HFF-Myc (cell line): ENCODE results near the gene FBXW9.
"Not testable (repeated sequence)": the region's sequence is repeated elsewhere in the genome, so short reads cannot be mapped to it uniquely, and the experiment has no call there.

Experiments
- DNase-seq: peaks from one replicate; pipeline ENCODE4 v3.0.0-alpha.2; 2011; ENCODE audit warnings: low read depth; ENCODE audit errors: extremely low read depth
- H3K4me3 ChIP-seq: replicated peaks from 2 replicates; pipeline ENCODE4 v1.5.1; 2011; ENCODE audit warnings: low read depth, mild to moderate bottlenecking, control low read depth, low read length
- TF ChIP-seq, protein P1 (sequence below): IDR thresholded peaks from 2 replicates; pipeline ENCODE4 v1.5.1; 2012; ENCODE audit warnings: mild to moderate bottlenecking, low read depth, low read length, control low read depth; ENCODE audit errors: missing control alignments

Gene FBXW9

DNA sequence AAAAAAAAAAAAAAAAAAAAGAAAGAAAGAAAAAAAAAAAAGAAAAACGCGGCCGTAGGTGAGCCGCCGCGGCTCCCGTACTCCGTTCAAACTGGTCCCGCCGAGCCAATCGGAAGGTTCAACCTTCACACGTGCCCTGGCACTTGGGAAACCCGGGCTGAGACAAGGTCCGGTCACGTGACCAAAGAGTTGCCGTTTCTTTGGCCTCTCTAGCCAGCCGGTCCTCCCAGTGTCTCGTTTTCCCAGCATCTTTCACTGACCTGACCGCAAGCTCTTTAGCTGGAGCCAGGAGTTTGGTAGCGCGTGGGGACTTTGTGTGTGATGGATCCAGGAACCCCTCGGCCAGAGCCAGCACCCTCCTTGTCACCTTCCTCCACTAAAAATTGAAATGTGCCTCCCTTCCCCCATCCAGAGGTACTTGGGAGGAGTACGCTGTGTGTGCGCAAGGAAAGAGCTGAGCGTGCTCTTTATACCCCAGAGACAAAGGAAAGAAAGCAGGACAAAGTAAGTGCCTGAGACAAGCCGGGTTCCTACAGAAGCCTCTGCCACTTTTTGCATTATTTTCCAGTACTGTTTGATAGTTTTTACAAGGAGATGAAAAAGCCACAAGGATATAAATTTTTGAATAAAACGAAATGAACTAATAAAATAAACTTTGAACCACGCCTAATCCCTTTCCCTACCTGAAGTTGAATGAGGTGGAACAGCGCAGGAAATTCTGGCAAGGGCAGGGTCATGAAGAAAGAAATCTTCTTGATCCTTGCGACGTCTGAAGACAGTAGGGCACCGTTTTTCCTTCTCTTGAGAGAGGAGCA is 26.3 kb upstream of the FBXW9 start:
- peak; percentile 97 for DNase-seq
- H3K4me3 ChIP-seq: peak overlapping the region; percentile 74
- TF ChIP-seq, protein P1, sequence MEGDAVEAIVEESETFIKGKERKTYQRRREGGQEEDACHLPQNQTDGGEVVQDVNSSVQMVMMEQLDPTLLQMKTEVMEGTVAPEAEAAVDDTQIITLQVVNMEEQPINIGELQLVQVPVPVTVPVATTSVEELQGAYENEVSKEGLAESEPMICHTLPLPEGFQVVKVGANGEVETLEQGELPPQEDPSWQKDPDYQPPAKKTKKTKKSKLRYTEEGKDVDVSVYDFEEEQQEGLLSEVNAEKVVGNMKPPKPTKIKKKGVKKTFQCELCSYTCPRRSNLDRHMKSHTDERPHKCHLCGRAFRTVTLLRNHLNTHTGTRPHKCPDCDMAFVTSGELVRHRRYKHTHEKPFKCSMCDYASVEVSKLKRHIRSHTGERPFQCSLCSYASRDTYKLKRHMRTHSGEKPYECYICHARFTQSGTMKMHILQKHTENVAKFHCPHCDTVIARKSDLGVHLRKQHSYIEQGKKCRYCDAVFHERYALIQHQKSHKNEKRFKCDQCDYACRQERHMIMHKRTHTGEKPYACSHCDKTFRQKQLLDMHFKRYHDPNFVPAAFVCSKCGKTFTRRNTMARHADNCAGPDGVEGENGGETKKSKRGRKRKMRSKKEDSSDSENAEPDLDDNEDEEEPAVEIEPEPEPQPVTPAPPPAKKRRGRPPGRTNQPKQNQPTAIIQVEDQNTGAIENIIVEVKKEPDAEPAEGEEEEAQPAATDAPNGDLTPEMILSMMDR: no peak

DNA sequence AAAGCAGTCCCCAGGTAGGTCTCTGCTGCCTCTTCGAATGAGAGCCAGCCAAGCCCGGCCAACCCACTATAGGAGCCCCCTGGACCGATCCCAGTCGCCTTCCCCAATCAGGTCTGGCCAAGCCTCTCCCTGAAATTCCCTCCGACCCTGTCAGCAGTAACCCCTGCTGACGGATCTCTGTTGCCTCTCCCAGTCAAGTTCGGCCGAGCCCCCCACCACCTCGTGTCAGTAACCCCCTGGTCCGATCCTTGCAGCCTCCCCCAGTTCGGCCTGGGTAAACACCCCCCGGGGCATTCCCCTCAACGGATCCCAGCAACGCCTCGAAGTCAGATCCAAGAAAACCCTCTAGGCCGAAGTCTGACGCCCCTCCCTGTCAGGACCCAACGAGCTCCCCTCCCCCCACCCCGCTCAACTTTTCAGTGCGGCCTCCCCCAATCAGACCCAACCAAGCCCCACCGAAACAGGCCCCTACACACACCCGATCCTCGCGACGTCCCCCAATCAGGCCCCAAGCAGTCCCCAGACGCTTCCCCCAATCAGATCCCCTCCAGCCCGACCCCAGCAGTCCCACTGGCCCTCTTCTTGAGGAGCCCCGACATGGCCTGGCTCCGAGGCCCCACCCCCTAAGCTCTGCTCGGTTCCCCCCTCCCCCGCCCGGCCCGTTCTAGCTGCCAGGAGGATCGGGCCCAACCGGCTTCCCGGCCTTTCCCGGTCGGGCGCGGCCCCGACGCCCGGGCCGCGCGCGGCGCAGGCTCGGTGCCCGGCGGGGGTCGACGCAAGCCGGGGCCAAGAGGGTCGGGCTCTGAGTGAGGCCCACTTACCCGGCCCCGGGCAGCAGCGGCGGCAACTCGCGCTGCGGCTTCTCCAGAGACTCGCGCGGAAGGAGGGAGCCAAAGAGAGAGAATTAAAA is 25.5 kb upstream of the FBXW9 start:
- peak overlapping the region; percentile 74 for H3K4me3 ChIP-seq
- TF ChIP-seq, protein P1: no peak
- DNase-seq: no peak

DNA sequence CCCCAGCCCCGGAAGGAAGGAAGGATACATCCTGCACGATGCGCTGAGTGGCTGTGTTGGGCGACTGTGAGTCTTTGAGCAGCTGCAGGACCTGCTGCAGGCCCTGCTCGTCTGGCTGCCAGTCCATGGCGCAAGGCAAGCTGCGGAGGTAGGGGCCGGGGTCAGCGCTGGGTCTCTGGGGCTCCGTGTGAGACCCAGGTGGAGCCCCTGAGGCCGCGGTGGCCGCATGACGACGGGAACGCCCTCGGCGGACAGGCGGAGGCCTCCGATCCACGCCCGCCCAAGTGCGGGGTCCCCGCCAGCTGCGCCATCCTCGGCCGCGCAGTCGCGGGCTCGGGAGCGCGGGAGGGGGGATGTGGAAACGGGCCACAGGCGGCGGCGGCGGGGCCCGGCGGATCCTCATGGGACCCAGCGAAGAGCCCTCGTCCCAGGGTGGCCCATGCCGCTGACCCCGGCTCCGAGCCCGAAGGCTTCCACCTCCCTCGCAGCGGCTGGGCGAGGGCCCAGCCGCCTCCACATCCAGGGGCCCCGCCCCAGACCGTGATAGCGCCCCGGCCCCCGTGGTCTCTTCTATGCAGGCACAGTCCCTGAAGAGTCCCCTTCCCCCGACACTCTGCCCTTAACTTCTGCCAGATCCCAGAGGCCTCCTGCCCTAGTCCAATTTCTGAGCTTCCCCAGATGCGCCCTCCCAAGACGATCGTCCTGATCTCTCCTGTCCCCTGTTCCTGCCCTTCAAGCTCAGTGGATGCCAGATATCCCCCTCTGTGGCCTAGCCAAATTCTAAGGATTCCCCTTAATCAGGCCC is 24.6 kb upstream of the FBXW9 start:
- peak overlapping the region; percentile 74 for H3K4me3 ChIP-seq
- no peak for DNase-seq

DNA sequence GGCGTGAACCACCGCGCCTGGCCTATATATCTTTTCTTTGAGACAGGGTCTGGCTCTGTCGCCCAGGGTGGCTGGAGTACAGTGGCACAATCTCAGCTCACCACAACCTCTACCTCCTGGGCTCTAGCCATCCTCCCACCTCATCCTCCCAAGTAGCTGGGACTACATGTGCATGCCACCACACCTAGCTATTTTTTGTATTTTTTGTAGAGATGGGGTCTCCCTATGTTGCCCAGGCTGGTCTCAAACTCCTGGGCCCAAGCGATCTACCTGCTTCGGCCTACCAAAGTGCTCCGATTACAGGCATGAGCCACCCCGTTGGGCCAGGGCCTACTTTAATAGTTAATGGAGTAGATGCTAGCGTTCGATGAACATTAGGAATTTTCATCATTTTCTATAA is 23.9 kb upstream of the FBXW9 start:
- H3K4me3 ChIP-seq: peak overlapping the region; percentile 74
- TF ChIP-seq, protein P1: no peak
- no peak for DNase-seq

More for the DNA sequence above, 24.6 kb upstream of the FBXW9 start:
- TF ChIP-seq, protein P1: no peak

DNA sequence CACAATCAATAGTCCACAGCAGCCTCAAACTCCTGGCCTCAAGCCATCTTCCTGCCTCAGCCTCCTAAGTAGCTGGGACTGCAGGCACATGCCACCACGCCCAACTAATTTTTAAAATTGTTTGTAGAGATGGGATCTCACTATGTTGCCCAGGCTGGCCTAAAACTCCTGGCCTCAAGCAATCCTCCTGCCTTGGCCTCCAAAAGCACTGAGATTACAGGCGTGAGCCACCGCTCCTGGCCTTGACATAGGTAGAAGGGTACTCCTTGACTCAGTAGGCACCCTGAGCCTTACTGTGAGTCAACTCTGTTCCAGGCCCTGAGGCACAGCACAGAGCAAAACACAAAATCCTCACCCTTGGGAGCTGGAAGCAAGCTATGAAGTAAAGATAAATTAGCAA is 19.5 kb upstream of the FBXW9 start:
- no peak for DNase-seq
- no peak overlapping the region for H3K4me3 ChIP-seq
- TF ChIP-seq, protein P1: no peak

DNA sequence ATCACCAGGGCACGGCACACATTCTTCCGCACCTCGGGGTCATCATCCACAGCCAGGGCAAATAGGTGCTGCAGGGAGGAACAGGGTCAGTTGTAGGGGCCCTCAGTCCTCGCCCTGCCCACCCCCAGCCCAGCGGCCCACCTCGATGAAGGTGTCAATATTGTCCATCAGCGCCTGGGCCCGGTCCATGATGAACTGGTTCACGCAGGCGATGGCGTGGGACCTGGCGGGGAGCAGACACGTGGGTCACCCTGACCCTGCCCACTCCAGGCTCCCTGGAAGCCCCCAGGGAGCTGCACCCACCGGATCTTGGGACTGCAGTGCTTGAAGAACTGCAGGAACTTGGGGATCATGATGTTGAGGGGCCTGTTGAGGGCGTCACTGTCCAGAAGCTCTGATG is 18.7 kb upstream of the FBXW9 start:
- no peak overlapping the region for H3K4me3 ChIP-seq
- TF ChIP-seq, protein P1: no peak
- no peak for DNase-seq

DNA sequence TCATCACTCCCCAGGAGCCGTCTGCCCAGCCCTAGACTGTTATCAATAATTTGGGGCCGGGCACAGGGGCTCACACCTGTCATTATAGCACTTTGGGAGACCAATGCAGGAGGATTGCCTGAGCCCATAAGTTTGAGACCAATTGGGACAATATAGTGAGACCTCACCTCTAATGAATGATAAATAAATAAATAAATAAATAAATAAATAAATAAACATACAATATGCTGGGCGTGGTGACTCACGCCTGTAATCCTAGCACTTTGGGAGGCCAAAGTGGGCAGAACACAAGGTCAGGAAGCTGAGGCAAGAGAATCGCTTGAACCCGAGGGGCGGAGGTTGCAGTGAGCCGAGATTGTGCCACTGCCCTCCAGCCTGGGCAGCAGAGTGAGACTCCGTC is 16.9 kb upstream of the FBXW9 start:
- not testable (repeated sequence) for H3K4me3 ChIP-seq

DNA sequence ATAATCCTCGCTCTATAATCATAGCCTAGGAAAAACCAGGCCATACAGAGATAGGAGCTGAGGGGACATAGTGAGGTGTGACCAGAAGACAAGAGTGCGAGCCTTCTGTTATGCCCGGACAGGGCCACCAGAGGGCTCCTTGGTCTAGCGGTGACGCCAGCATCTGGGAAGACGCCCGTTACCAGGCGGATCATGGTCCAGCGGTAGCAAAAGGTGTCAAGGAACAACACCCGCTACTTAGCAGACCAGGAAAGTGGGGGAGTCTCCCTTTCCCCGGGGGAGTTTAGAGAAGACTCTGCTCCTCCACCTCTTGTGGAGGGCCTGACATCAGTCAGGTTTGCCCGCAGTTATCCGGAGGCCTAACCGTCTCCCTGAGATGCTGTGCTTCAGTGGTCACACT is 15.6 kb upstream of the FBXW9 start:
- DNase-seq: not testable (repeated sequence)

More for the DNA sequence above, 16.9 kb upstream of the FBXW9 start:
- DNase-seq: not testable (repeated sequence)

More for the DNA sequence above, 15.6 kb upstream of the FBXW9 start:
- not testable (repeated sequence) for H3K4me3 ChIP-seq
